Neuronal stem cell (in vitro differentiated cells): ENCODE data around the gene ABLIM3.

Source experiments
- DNase-seq: peaks from one replicate; pipeline ENCODE4 v3.0.0-alpha.2; 2013; ENCODE audit warnings: low spot score
- H2AFZ ChIP-seq: one replicate; pipeline ENCODE4 v1.6.1; 2013; ENCODE audit warnings: mild to moderate bottlenecking, low read length, inconsistent platforms
- H2AK5ac ChIP-seq: 2 replicates; pipeline ENCODE4 v1.6.1; 2013; ENCODE audit warnings: low read depth, mild to moderate bottlenecking, inconsistent platforms, low read length, moderate library complexity, mixed read lengths
- H2BK120ac ChIP-seq: 2 replicates; pipeline ENCODE4 v1.6.1; 2013; ENCODE audit warnings: low read depth, mild to moderate bottlenecking, inconsistent platforms, low read length, moderate library complexity, mixed read lengths
- H2BK12ac ChIP-seq: one replicate; pipeline ENCODE4 v1.6.1; 2013; ENCODE audit warnings: low read length, inconsistent platforms
- H2BK15ac ChIP-seq: 2 replicates; pipeline ENCODE4 v1.6.1; 2013; ENCODE audit warnings: mild to moderate bottlenecking, low read length, inconsistent platforms, mixed read lengths
- H2BK5ac ChIP-seq: one replicate; pipeline ENCODE4 v1.6.1; 2013; ENCODE audit warnings: inconsistent platforms, mild to moderate bottlenecking, low read length, moderate library complexity
- H3K14ac ChIP-seq: one replicate; pipeline ENCODE4 v1.6.1; 2013; ENCODE audit warnings: low read length, inconsistent platforms
- H3K18ac ChIP-seq: 2 replicates; pipeline ENCODE4 v1.6.1; 2013; ENCODE audit warnings: low read length, inconsistent platforms
- H3K23ac ChIP-seq: 2 replicates; pipeline ENCODE4 v1.6.1; 2013; ENCODE audit warnings: low read depth, mild to moderate bottlenecking, mixed read lengths, low read length, inconsistent platforms; ENCODE audit not compliant: poor library complexity
- H3K27ac ChIP-seq: replicated peaks from 3 replicates; pipeline ENCODE4 v1.5.1; 2013; ENCODE audit warnings: low read length, inconsistent platforms
- H3K27me3 ChIP-seq, 3 experiments: 2 replicates each; pipeline ENCODE4 v1.6.1; 2013; ENCODE audit warnings: low read length in 3 of 3, mild to moderate bottlenecking in 2 of 3, inconsistent platforms in 1 of 3, low read depth in 1 of 3, mixed read lengths in 1 of 3, moderate library complexity in 1 of 3; ENCODE audit not compliant: control insufficient read depth in 3 of 3, insufficient read depth in 3 of 3
- H3K36me3 ChIP-seq, 2 donors: replicated peaks in 1 of 2; 2 replicates each; pipeline ENCODE4 v1.6.1; 2013; ENCODE audit warnings: low read length in 2 of 2; ENCODE audit not compliant: control insufficient read depth in 2 of 2, insufficient read depth in 2 of 2
- H3K4ac ChIP-seq: 2 replicates; pipeline ENCODE4 v1.6.1; 2013; ENCODE audit warnings: inconsistent platforms, mild to moderate bottlenecking, low read length, moderate library complexity
- H3K4me1 ChIP-seq, 2 donors: 1 replicate in 1 of 2; 2 replicates in 1 of 2; pipeline ENCODE4 v1.6.1; 2013; ENCODE audit warnings: low read length in 2 of 2, low read depth in 1 of 2; ENCODE audit not compliant: control insufficient read depth in 2 of 2, insufficient read depth in 1 of 2
- H3K4me2 ChIP-seq: one replicate; pipeline ENCODE4 v1.6.1; 2013; ENCODE audit warnings: mild to moderate bottlenecking, low read length, inconsistent platforms; ENCODE audit not compliant: insufficient read depth, poor library complexity, severe bottlenecking
- H3K4me3 ChIP-seq, 2 donors: 2 replicates each; pipeline ENCODE4 v1.5.1; 2013; ENCODE audit warnings: low read length in 2 of 2, mild to moderate bottlenecking in 2 of 2, inconsistent platforms in 1 of 2, moderate library complexity in 1 of 2
- H3K79me1 ChIP-seq: one replicate; pipeline ENCODE4 v1.6.1; 2013; ENCODE audit warnings: low read depth, mild to moderate bottlenecking, inconsistent platforms, low read length, moderate library complexity
- H3K9ac ChIP-seq: one replicate; pipeline ENCODE4 v1.6.1; 2013; ENCODE audit warnings: mild to moderate bottlenecking, low read depth, low read length, inconsistent platforms; ENCODE audit not compliant: poor library complexity
- H3K9me3 ChIP-seq, 2 donors: replicated peaks in 1 of 2; 2 replicates each; pipeline versions ENCODE3 to v1.6.1; 2013; ENCODE audit warnings: low read length in 2 of 2, mild to moderate bottlenecking in 2 of 2, inconsistent platforms in 1 of 2, low read depth in 1 of 2, mixed read lengths in 1 of 2, moderate library complexity in 1 of 2; ENCODE audit not compliant: control insufficient read depth in 2 of 2, insufficient read depth in 1 of 2
- H4K8ac ChIP-seq: one replicate; pipeline ENCODE4 v1.6.1; 2013; ENCODE audit warnings: low read depth, mild to moderate bottlenecking, inconsistent platforms, low read length, moderate library complexity
- H4K91ac ChIP-seq: one replicate; pipeline ENCODE4 v1.6.1; 2013; ENCODE audit warnings: low read length, low read depth, mild to moderate bottlenecking, inconsistent platforms; ENCODE audit not compliant: poor library complexity
- WGBS, 2 donors: extraction: QIAGEN DNeasy Blood & Tissue Kit; methylation state at CpG; one replicate each; pipeline ENCODE4 v1.1.7; 2013; ENCODE audit warnings: missing lambda C conversion rate in 2 of 2, mixed read lengths in 1 of 2; ENCODE audit not compliant: insufficient read length in 2 of 2, insufficient replicate concordance in 1 of 2; ENCODE audit errors: extremely low coverage in 2 of 2; 5-methylcytosine and 5-hydroxymethylcytosine counted together

Gene ABLIM3

GRCh38 chr5:149138182-149138923 is 2.9 kb upstream of the ABLIM3 start:
- Histone ChIP-seq H3K14ac (no peak overlapping the region), H2BK15ac (no peak overlapping the region), H3K9ac (no peak overlapping the region), H3K4ac (no peak overlapping the region), H3K4me1 (peaks cover 0 to 4% of the 10 kb centered on the region in 2 donors), H3K18ac (no peak overlapping the region), H3K4me3 (no peak overlapping the region), H2BK12ac (no peak overlapping the region), H3K9me3 (no peaks in the 10 kb centered on the region), H3K79me1 (no peaks in the 10 kb centered on the region), H2AK5ac (no peak overlapping the region), H3K27me3 (peaks cover 0 to 15% (median 14%) of the 10 kb centered on the region in 3 experiments), H2AFZ (no peak overlapping the region), H3K4me2 (no peak overlapping the region), H3K23ac (no peak overlapping the region), H2BK120ac (no peak overlapping the region), H4K8ac (no peak overlapping the region), H2BK5ac (no peak overlapping the region), H3K27ac (no peak overlapping the region), H3K36me3 (no peaks in the 10 kb centered on the region), H4K91ac (no peak overlapping the region)
- no CpG with 5 or more reads among the region's 7 CpGs for WGBS, 2 donors
- DNase-seq, result no peak

DNA sequence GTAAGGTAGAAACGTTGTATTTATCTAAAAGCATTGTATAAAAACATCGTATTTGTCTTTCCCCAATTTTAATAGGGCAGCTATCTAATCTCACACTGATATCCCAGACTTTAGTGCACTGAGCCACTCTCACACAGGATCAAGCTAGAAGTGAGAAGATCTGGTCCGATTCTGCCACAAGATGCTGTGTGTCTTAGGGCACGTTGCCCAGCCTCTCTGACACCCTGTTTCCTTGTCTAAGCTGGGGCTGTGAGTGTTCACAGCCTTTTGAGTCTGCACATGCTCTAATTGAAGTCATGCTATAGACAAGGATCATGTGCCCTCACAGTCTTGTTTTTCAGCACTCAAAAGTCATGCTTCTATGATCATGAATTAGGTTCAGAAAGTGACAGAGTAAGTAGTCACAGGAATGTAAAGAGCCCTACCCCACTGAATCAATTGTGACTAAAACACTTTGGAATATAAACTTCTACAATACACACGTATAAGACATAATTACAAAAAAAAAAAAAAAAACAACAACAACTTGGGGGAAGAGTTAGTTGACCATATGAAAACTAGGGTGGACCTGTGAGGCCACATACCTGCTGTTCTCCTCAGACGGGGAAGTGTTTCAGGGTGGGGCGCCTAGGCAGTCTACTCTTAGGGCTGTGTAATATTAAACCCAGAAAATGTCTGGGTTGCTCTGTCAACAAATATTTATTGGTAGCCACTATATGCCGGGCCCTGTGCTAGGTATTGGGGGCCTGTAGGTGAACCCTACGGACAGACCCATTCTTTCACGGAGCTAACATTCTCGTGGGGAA is 893 bp upstream of the ABLIM3 start:
- no CpG with 5 or more reads among the region's 11 CpGs for WGBS, 2 donors
- Histone ChIP-seq H3K4me2 (no peak overlapping the region), H3K4ac (no peak overlapping the region), H3K27ac (no peak overlapping the region), H2BK5ac (no peak overlapping the region), H2BK15ac (no peak overlapping the region), H2BK120ac (no peak overlapping the region), H3K36me3 (no peaks in the 10 kb centered on the region), H3K18ac (no peak overlapping the region), H2AFZ (no peak overlapping the region), H2AK5ac (no peak overlapping the region), H3K4me1 (peaks cover 0 to 4% of the 10 kb centered on the region in 2 donors), H3K4me3 (no peak overlapping the region), H3K23ac (no peak overlapping the region), H4K91ac (no peak overlapping the region), H3K79me1 (no peaks in the 10 kb centered on the region), H3K9ac (no peak overlapping the region), H3K14ac (no peak overlapping the region), H4K8ac (no peak overlapping the region), H3K27me3 (peaks cover 0 to 22% (median 14%) of the 10 kb centered on the region in 3 experiments), H2BK12ac (no peak overlapping the region), H3K9me3 (no peaks in the 10 kb centered on the region)
- DNase-seq, result no peak

DNA sequence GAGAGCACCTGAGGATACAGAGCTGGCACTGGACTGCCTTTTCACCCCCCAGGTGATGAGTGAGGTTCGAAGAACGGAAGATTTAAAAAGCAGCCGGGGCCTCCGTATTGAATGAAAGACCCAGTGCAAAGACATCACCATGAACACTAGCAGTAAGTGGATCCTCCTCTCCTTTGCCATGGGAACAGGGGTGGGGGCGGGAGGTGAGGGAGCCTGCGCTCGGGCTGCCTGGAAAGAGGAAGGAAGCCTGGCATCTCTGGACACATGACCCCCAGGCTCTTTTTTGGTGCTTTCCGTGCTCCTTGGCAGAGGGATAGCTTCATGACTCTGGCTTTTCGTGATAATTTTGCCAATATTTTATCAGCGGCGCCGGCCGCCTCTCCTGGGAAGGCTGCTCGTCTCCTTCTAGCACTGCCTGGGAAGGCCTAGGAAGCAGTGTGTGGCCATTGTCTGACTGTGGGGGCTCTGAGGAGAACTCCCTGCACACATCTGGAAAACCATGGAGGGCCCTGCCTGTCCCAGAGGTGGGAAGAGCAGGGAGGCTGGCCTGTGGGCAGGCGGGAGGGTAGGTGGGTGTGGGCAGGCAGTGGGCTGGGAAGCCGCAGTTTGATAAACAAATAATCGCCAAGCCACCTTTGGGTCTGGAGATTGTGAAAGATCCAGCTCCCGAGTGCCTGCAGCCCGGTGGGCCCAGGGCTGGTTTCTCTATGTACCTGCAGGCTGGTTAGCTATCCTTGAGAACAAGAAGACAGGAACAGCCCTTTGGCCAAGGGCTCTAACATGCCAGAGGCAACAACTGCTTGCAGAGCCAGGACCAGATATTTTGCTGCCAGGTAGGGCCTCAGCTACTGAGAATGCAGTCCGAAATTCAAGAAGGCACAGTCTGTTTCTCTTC is 911 bp downstream of the ABLIM3 start:
- Histone ChIP-seq H3K9ac (no peak overlapping the region), H3K18ac (no peak overlapping the region), H3K4me1 (peaks cover 0 to 4% of the 10 kb centered on the region in 2 donors), H3K4me2 (peak overlapping the region; percentile 91), H3K4ac (no peak overlapping the region), H3K36me3 (no peaks in the 10 kb centered on the region), H2AFZ (peak overlapping the region; percentile 96), H2BK120ac (no peak overlapping the region), H2BK12ac (no peak overlapping the region), H3K27ac (no peak overlapping the region), H3K4me3 (peak overlapping the region in 1 of 2 donors; percentile 75), H4K8ac (no peak overlapping the region), H3K23ac (no peak overlapping the region), H3K14ac (no peak overlapping the region), H3K79me1 (no peaks in the 10 kb centered on the region), H2BK5ac (no peak overlapping the region), H4K91ac (no peak overlapping the region), H2BK15ac (no peak overlapping the region), H3K9me3 (no peaks in the 10 kb centered on the region), H3K27me3 (peaks cover 0 to 22% (median 14%) of the 10 kb centered on the region in 3 experiments), H2AK5ac (no peak overlapping the region)
- peak; percentile 20 for DNase-seq
- no CpG with 5 or more reads among the region's 20 CpGs for WGBS, 2 donors
